Activated CD4-positive, alpha-beta T cell treated with anti-CD3 and anti-CD28 coated beads for 36 hours (primary cell): ENCODE measurements around the gene GABARAP. TPM values are rescaled to one million over a fixed set of nuclear protein-coding genes. Genes with fewer than 3 reads are reported as not detected.

Experiments
- microRNA-seq: library from miRNA; unstranded; fragments of <30 nt; microRNA quantifications from one replicate; pipeline ENCODE4 v1.2.0, GENCODE V29; 2021; ENCODE audit warnings: borderline replicate concordance
- total RNA-seq, 2 experiments: library from RNA; stranded (reverse); gene quantifications; one replicate each; pipeline ENCODE4 v1.2.3, GENCODE V29; 2021

The GABARAP gene
- total RNA-seq, 2 experiments from 2014 or later = 123 to 162 TPM

Small RNA genes within 50 kb of the gene (microRNA-seq; reads per million reads assigned to microRNA genes)
- 3,827 reads per million, percentile 94 among the genes with 10 or more reads in this experiment for gene MIR324

Other genes with a start within 250 kb of the GABARAP start
- not detected for gene ALOX12, start 246.4 kb downstream of the GABARAP start, total RNA-seq
- gene RNASEK, start 229.8 kb downstream of the GABARAP start, total RNA-seq = 100 to 1,000 TPM; 112 to 145 TPM
- gene BCL6B, start 219.4 kb downstream of the GABARAP start, total RNA-seq = under 1 TPM; 0.27 to 0.46 TPM
- 1 to 10 TPM; 8.3 to 9.6 TPM for gene SLC16A13, start 206.4 kb downstream of the GABARAP start, total RNA-seq
- 1 to 10 TPM; 1.2 to 1.5 TPM for gene SLC16A11, start 198.4 kb downstream of the GABARAP start, total RNA-seq
- gene CLEC10A, start 162.2 kb downstream of the GABARAP start, total RNA-seq = not detected
- gene ASGR2, start 127.6 kb downstream of the GABARAP start, total RNA-seq = not detected
- 1 to 10 TPM; 1.1 to 2.2 TPM for gene ASGR1, start 63.1 kb downstream of the GABARAP start, total RNA-seq
- 10 to 100 TPM; 11.7 to 15.4 TPM for gene DLG4, start 22.6 kb downstream of the GABARAP start, total RNA-seq
- gene ACADVL, start 22.5 kb downstream of the GABARAP start, total RNA-seq = 100 to 1,000 TPM; 263 to 345 TPM
- 10 to 100 TPM; 49.1 to 53.3 TPM for gene DVL2, start 7.9 kb downstream of the GABARAP start, total RNA-seq
- gene PHF23, start 3.0 kb downstream of the GABARAP start, total RNA-seq = 10 to 100 TPM; 23.6 to 35.2 TPM
- gene CTDNEP1, start 9.3 kb upstream of the GABARAP start, total RNA-seq = 100 to 1,000 TPM; 158 to 203 TPM
- gene ELP5, start 9.8 kb upstream of the GABARAP start, total RNA-seq = 10 to 100 TPM; 58.1 to 62.3 TPM
- under 1 TPM; 0.53 to 0.72 TPM for gene CLDN7, start 20.0 kb upstream of the GABARAP start, total RNA-seq
- under 1 TPM; 0.16 to 0.25 TPM for gene SLC2A4, start 39.3 kb upstream of the GABARAP start, total RNA-seq
- under 1 TPM; 0.34 to 0.67 TPM for gene YBX2, start 52.2 kb upstream of the GABARAP start, total RNA-seq
- 100 to 1,000 TPM; 780 to 934 TPM for gene EIF5A, start 65.2 kb upstream of the GABARAP start, total RNA-seq
- gene GPS2, start 72.9 kb upstream of the GABARAP start, total RNA-seq = 10 to 100 TPM; 31.3 to 56.1 TPM
- 10 to 100 TPM; 22.5 to 29.1 TPM for gene NEURL4, start 86.9 kb upstream of the GABARAP start, total RNA-seq
- 100 to 1,000 TPM; 343 to 375 TPM for gene ACAP1, start 94.1 kb upstream of the GABARAP start, total RNA-seq
- gene KCTD11, start 109.7 kb upstream of the GABARAP start, total RNA-seq = 1 to 10 TPM; 5.0 to 6.1 TPM
- under 1 TPM in 1 of 2 experiments, not detected in 1; 0.16 TPM for gene TMEM95, start 112.7 kb upstream of the GABARAP start, total RNA-seq
- gene TNK1, start 138.6 kb upstream of the GABARAP start, total RNA-seq = 1 to 10 TPM; 4.8 to 6.9 TPM
- gene PLSCR3, start 152.1 kb upstream of the GABARAP start, total RNA-seq = 10 to 100 TPM; 69.3 to 78.9 TPM
- gene TMEM256, start 161.6 kb upstream of the GABARAP start, total RNA-seq = 10 to 100 TPM; 55.8 to 58.1 TPM
- gene NLGN2, start 165.4 kb upstream of the GABARAP start, total RNA-seq = 1 to 10 TPM; 7.0 to 7.1 TPM
- not detected for gene SPEM1, start 177.9 kb upstream of the GABARAP start, total RNA-seq
- not detected for gene SPEM2, start 183.2 kb upstream of the GABARAP start, total RNA-seq
- not detected for gene SPEM3, start 186.4 kb upstream of the GABARAP start, total RNA-seq
- 10 to 100 TPM in 1 of 2 experiments, 1 to 10 TPM in 1; 8.7 to 10.7 TPM for gene TMEM102, start 193.0 kb upstream of the GABARAP start, total RNA-seq
- gene FGF11, start 197.1 kb upstream of the GABARAP start, total RNA-seq = 10 to 100 TPM in 1 of 2 experiments, 1 to 10 TPM in 1; 6.9 to 10.6 TPM
- gene CHRNB1, start 202.6 kb upstream of the GABARAP start, total RNA-seq = 1 to 10 TPM; 7.8 to 8.7 TPM
- 10 to 100 TPM; 17.5 to 20.9 TPM for gene ZBTB4, start 237.2 kb upstream of the GABARAP start, total RNA-seq
- not detected for gene SLC35G6, start 239.0 kb upstream of the GABARAP start, total RNA-seq
- 100 to 1,000 TPM; 193 to 203 TPM for gene POLR2A, start 241.9 kb upstream of the GABARAP start, total RNA-seq